NCI-H2081 treated with DMSO at 0.1 percent for 48 hours (cell line): Measurements from ENCODE around the gene SUMF1.

Experiments
- DNase-seq: peaks from one replicate; lab custom pipeline; 2025; lab: John Stamatoyannopoulos, UW

Gene SUMF1

DNA sequence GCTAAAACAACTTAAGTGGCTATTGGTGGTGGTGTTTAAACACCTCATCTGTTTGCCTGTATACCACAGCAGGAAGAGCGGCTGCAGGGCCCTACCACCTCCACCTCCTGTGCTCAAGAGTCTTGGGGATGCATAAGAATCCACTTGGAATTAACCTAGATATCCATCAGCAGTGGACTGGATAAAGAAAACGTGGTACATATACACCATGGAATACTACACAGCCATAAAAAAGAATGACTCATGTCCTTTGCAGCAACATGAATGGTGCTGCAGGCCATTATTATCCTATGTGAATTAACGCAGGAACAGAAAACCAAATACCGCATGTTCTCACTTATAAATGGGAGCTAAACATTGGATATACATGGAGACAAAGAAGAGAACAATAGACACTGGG, 87.1 kb downstream of the SUMF1 start:
- no peak for DNase-seq

DNA sequence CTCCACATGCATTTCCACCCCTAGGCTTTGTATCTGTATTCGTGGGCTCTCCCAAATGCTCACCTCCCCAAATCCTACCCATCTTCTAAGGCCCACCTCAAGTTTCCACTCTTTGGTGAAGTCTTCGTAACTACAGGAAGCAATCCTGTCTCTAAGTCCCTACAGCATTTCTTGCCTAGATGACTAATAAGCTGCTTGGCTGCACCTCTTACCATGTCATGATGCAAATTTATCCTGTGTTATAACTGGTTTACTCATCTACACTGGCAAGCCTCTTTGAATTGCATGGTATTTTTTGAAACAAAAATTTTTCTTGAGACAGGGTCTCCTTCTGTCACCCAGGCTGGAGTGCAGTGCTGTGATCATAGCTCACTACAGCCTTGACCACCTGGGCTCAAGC, 90.6 kb downstream of the SUMF1 start:
- DNase-seq: no peak

DNA sequence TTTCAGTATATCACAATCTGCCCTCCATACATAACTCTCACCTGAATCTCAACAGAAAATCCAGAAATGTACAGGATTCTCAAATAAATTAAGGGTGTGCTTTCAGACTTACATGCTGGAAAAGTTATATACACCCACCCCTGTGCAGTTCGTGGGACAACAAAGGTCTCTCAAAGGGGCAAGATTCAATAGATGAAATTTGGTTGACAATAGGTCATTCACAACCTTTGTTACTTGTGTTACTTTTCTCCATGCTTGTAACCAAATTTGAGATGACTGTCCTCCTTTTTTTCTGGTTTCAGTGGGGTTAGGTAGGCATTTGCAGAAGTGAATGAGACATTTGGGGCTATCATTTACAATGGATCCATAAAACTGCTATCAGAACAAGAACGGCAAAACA, 91.2 kb downstream of the SUMF1 start:
- DNase-seq: no peak

DNA sequence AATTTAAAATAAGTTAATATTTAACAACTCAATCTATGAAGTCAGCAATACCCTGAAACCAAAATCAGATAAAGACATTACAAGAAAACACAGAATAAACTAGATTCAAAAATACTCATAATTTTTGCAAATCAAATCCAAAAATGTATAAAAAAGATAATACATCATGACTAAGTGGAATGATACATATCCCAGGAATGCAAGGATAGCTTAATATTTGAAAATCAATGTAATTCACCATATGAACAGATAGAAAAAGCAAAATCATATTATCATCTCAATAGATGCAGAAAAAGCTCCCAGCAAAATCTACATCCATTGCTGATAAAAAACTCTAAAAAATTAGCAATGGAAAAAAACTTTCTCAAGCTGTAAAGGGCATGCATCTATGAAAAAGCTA, 93.4 kb downstream of the SUMF1 start:
- no peak for DNase-seq

DNA sequence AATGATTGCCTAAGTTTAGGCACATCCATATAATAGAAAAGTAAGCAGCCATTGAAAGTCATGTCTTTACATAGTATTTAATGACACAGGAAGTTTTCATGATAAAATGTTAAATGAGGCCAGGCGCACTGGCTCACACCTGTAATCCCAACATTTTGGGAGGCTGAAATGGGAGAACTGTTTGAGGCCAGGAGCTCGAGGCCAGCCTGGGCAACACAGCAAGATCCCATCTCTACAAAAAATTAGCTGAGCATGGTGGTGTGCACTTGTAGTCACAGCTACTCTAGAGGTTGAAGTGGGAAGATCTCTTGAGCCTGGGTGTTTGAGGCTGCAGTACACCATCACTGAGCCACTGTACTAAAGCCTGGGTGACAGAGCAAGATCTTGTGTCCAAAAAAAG, 104.5 kb downstream of the SUMF1 start:
- DNase-seq: no peak

DNA sequence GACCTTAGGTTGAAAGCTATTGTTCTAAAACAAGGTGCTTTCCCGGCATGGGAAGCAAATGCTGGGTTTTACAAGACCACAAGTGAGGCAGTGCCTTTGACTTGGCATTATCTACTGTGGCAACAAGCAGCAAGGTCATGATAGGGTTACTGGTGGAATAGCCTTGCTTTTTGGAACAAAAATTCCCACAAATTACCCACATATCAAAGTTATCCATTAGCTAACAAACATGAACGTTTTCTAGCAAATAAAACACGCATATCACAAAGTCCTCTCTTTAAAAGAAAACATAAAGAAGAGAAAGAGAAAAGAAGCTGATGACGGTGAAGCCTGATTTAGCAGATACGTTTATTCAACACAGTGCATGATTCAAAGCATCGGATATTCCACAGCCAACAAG, 106.3 kb downstream of the SUMF1 start:
- no peak for DNase-seq

DNA sequence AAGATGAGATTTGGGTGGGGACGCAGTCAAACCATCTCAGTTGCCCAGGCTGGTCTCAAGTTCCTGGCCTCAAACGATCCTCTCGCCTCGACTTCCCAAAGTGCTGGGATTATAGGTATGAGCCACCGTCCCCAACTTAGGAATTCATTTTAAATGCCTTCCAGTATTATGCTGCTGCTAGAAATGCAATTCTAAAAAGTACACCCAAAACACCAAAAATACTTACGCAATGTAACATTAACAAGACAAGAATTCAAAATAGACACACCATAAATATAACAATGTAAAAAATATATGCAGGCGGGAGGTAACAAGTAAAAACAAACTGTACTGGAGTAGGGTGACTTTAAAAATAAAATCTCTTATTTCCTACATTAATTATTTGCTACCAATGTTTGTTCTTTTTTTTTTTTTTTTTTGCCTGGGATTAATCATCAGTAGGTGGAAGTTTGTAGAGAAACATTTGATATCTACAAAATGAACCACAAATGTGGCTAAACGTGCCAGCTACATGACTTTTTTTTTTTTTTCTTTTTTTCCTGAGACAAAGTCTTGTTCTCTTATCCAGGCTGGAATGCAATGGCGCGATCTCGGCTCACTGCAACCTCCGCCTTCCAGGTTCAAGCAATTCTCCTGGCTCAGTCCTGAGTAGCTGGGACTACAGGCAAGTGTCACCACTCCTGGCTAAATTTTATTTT, 107.1 kb downstream of the SUMF1 start:
- no peak for DNase-seq

DNA sequence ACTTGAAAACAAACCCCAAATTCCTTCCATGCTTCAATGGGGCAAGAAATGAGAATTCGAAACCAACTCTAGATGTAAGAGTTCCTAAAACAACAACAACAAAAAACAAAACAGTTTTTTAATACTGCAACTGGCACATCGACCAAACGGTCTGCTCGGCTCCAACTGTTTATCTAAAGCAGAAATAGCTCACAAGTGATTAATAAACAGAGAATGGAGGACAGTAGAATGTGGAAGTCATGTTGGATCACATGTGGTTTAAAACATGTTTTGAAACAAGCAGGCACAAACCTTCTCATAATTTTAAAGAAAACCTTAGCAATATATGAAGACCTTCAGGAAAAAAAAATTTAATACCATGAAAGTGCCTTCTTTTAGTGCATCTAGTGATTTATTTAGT, 108.8 kb downstream of the SUMF1 start:
- no peak for DNase-seq

DNA sequence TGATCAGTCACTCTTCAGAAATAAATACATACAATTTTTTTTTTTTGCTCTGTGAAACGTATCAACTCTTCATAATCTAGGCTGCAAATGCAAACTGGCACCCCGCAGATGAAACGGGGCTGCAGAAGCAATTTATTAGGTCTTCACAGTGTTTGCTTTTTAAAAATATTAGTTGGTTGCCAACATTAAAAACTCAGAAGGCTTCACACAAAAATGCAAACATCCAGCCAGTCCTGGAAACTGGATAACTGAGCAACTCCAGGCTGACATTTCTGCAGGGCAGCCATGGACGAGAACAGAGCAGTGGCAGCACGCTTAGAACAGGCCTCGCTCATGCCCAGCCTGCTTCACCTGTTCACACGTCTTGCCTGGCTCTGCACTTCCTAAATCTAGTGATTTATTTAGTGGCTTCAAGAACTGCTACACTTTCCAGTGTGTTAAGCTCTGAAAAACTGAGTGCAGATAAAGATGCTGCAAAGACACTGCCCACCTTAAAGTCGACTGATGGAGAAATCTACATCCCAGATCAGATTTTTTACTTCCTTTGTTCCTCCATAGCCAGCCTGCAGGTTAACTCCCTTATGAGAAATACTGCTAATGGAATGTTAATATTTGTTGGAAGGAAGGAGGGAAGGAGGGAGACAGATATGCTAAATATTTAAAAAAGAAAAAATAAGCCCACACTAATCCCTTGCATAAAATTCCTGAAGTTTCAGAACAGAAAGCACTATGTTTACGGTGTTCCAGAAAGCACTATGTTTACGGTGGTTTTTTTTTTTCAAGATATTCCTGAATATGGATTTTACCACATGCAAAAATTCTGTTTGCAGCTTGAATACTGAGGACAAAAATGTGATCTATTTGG, 110.3 kb downstream of the SUMF1 start:
- no peak for DNase-seq

DNA sequence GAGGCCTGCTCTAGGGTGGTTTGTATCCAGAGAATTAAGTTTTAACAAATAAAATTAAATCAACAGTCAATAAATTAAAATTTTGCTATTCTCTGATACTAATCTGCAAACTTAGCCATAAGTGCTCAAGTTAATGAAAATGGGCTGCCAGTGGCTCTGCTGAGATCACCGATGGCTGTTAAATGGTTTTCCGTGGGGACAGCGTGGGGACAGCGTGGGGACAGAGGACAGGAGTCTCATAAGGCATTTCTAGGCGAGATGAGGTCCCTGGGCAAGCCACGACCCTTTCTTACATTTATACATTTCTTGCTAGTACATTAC, 110.9 kb downstream of the SUMF1 start:
- DNase-seq: no peak

DNA sequence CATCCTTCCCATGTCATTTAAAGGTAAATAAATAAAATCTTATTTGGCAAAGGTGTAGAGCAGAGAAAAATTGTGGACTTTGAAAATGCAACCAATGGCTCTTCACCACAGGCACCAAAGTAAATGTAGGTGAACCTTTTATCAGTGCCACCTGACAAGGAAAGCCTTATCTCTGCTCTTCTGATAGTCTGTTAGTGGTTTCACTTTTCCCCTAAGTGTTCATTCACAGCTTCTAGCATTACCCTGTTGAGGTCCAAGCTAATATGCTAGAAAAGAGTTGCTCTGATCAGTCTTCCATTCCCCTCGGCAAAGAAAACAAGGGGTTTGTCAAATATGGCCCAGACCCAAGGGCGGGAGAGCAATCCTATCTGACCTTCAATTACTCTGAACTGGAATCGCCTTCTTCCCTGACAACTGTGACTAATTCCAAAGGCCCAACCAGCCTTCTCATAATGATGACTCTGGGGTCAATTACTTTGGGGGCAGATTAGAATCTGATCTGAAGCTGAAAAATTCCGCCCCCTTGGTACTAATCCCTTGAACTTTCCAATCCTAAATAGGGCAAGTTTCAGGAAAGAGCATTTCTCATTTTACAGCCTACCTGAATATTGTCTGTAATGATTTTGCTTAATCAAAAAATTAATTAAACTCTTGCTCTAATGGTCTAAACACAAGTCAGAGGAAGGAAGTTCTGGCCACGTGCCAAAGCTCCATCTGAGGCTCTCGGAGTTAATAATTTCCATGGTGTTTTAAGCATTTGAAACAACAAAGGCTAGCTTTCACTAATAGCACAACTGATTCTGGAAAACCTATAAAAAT, 111.5 kb downstream of the SUMF1 start:
- DNase-seq: no peak

DNA sequence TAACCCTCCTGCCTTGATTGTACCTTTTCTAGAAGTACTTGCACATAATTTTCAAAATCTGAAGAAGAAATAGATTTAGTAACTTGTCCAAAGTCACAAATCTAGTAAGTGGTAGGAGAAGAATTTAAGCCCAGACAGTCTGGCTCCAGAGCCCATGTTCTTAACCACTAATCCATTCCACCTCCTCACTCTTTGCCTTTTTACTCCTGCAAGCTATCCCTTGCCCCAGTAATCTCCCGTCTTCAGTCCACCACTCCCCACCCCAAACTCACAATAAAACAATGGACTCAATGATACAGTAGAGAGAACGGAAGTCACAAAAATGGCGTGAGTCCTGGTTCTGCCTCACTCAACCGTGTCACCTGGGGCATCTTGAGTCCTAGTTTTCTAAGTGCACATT, 115.2 kb downstream of the SUMF1 start:
- no peak for DNase-seq

DNA sequence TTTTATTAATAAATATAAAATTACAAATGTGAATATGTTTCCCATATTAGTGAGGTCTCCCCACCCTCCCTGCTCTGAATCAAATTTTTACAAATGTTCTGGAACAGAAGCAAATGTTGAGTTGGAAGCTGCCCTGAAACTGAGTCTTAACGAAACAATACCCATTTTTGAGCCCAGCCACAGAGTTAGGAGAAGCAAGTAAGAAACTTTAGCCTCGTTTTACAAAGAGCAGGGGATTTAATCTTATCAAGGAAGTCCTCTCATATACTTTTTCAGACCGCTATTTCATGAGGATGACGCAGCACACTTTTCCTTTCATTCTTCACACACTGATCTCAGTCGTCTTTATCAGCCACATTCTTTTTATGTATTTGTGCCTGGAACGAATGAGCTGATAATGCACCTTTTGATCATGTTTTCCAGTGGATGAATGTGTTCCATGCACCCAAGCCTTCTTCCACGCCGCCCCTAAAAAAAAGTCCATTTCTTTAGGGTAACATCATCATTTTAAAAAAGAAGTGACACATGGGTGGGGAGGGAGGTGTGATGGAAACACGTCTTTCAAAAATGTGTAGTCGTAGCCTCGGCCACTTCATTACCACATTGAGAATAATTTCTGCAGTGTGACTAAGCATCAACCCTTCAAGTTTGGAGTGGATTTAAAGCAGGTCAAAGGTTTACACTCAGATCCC, 115.8 kb downstream of the SUMF1 start:
- DNase-seq: no peak

DNA sequence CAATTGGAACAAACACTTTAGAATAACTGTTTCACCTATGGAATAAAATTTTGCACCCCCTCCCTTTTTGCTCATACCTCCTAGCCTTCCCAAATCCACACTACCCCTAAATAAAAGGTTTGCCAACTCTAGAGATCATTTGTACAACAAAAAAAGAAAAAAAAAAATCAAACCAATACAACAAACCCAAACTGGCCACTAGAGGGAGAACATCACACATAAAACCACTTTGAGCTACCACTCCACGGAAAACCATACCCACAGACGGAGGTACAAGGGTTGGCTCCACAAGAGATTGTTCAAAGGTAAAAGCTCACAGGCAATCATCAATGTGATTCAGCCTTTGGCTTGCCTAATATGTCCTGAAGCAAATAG, 116.3 kb downstream of the SUMF1 start:
- DNase-seq: no peak

DNA sequence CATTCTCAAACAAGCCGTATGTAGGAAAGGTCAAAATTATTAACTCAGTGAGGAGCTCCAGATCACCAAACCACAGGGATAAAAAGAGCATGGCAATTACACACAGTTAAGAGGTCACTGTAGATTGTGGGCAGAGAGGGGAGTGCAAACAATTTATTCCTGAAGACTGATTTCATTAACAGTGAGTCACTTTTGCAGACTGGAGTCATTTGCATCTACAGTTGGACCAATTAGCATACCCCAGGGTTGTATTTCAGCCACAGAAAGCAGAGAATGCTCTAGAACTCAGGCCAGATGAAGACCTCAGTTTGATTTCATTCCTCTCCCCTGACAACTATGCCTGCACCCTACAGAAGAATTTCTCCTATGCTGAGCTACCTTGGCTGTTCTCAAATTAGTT, 123.8 kb downstream of the SUMF1 start:
- DNase-seq: no peak

DNA sequence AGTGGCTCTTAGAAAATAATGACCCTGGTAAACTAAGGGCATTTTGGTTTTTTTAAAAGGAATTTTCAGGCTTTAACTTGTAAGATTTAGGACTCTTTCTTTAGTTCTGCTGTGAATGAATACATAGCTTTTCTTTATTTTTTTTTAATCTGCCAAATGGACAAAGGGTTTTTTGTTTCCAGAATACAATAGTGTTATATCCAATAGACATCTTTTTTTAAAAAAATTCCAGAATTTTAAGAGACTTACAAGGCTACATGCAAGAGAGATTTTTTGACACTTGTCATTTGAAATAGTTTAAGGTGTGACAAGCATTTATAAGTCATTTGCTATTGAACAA, 125.8 kb downstream of the SUMF1 start:
- no peak for DNase-seq

DNA sequence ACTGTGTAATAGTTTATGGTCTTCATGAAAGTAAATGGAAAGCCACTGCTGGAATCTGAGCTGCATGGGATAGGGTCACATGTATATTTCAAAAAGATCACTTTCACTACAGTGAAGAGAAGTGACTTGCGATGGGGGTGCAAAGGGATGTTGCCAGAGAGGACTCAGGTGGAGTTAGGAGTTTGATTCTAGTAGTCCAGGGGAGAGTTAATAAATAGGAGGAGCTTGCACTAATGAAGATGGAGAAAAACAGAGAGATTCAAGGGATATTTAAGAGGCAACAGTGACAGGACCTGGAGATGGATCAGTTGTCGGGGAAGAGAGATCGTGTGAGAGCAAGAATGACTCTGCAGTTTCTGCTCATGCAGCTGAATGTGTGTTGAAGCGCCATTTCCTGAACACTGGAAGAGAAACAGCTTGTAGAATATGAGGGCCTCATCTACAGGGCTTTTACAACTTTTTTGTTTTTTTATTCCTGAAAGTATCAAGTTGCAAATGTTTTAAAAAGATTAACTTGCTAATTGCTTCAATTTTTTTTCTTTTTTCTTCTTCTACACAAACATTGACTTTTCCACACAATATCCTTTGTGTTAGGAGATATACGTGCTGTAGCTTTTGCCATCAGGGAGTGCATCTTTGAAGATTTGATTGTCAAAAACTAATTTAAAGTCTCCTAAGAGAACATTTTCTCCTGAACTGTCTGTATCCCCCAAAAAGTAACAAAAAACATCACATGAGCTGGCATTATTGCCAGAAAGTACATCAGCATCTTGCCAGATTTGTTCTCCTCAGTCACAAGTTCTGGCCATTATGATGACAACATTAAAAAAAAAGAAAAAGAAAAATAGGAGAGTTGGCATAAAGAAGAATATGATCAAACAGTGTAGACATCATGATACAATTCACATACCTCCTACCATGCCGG, 126.4 kb downstream of the SUMF1 start:
- DNase-seq: no peak

DNA sequence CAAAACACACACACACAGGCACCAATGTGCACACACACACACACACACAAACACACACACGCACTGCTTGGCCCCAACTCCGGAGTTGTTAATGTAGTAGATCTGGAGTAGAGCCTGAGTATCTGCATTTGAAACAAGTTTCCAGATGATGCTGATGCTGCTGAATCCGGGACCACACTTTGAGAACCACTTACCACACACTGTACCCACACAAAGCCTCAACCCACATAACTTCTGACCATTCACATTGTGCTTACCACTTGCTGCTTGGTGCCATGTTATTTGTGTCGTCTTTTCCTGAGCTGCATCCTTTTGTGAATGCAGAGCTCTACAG, 127.0 kb downstream of the SUMF1 start:
- DNase-seq: no peak

DNA sequence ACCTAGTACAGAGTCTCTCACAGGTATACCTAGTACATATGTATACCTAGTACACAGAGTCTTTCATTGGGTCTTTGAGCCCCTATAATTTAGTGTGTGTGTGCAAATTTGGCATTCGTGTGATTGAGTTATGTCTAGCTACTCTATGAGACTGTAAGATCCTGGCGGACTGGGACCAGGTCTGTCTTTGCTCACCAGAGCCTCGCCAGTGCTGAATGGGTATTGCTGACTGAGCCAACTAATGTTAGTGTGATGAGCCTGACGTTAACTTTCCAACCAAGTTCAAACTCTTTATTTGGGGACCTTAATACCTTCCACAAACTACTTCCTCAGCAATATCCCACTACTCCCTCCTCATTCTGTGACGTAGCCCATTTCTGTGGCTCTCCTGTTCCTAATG, 128.3 kb downstream of the SUMF1 start:
- DNase-seq: no peak

DNA sequence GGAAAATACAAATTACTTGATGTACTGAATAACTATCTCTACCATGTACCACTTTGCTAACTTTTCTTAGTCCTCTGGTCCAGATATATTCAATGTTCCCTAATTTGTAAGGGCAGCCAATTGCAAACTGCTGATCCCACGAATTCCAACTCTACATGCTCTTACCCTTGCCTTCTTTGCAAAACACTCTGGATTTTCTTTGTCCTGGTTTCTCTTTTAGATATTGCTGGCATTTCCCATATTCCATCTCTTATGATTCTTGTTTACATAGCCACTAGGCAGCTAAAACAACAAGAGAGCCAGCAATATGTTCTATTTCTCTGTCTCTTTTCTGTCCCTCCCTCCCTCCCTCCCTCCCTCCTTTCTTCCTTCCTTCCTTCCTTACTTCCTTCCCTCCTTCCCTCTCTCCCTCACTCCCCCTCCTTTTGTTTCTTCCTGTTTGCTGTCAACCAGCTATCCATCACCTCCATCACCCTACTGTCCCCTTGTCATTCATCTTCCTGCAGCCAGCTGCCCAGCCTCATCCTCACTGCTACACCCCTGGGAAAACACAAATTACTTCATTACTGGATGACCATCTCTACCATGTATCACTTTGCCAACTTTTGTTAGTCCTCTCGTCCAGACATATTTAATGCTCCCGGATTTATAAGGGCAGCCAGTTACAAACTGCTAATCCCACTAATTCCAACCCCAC, 130.1 kb downstream of the SUMF1 start:
- no peak for DNase-seq
